ENCODE measurements around the gene REXO1. TPM values are rescaled to one million over a fixed set of nuclear protein-coding genes. Genes with fewer than 3 reads are reported as not detected.

Gene REXO1
- total and polyA plus RNA-seq, 5 experiments from 2014 or later: 2.7 to 86.2 (median 6.8) TPM

DNA sequence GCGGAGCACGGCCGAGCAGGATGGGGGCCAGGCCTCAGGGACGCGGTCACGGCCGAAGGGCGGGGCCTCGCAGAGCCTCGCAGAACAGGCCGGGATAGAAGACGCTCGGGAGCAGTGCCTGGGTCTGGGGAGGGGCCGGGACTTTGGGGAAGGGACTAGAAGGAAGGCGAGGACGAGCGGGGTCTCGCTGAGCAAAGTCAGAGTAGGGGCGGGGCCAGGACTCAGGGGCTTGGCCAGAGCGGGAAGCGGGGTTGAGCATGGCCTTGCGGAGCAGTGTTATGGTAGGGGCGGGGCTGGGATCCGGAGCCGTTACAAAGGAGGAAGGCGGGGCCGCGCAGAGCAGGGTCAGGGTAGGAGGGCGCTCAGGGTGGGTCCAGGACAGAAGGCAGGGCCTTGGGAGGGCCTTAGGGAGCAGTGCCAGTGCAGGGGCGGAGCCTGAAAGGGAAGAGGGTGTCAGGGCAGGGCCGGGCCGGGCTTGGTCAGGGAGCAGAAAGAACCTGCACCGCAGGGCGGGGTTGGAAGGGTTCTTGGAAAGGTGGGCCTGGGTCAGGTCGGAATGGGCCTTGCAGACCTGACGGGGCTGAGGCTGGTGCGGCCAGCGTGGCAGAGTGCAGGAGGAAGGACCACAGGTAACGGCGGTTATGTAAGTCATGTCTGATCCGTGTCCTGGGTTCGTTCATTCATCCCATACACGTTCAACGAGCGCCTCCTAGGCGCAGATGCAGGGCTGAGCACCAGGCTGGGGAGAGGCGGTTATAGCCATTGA, 35.7 kb downstream of the REXO1 start:
- POLR2A ChIA-PET: no interaction called here
- DNase-seq: peak; percentile 66 to 92 (median 78)
- peaks cover 0 to 14% (median 0%) of the 10 kb centered on the region in 3 donors for H3K36me3 Mint-ChIP-seq
- H3K4me3 Mint-ChIP-seq: peak overlapping the region; percentile 89 to 96 (median 94)
- peak overlapping the region; percentile 52 to 95 (median 91) for H3K27ac Mint-ChIP-seq
- H3K4me1 Mint-ChIP-seq: peaks cover 11 to 16% (median 13%) of the 10 kb centered on the region in 4 donors
- no peaks in the 10 kb centered on the region for H3K9me3 Mint-ChIP-seq
- no peaks in the 10 kb centered on the region for H3K27me3 Mint-ChIP-seq
- ATAC-seq: peak; percentile 78 to 80

DNA sequence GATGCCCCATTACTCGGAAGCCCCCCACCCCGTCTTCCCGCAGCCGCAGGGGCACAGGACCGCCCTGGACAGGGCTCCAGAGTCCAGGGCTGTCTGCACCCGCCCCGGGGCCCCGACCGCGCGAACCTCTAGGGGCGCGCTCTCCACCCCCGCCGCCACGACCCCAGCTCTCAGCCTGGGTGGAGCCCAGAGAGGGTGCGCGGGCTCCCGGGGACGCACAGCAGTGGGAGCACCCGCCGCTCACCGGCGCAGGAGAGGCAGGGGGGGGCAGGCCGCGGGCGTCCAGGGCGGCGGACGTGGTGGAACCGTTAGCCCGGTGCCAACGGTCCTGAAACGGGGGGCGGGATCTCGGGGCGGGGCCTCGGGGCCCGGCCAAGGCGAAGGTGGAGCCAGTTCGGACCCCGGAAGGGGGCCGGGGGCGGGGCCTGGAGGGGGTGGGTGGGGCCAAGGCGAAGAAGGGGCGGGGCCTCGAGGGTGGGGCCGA, 36.3 kb downstream of the REXO1 start, which contains the start of gene ATP8B3:
TSS of gene ATP8B3 (minus strand) at position 335 of the 484 bp plus-strand sequence. CDS start 540 bp downstream, outside the sequence.
- peaks cover 11 to 16% (median 13%) of the 10 kb centered on the region in 4 donors for H3K4me1 Mint-ChIP-seq
- peak in 6 of 10 donors; percentile 45 to 76 (median 68) for DNase-seq
- peak within 1 kb of the TSS; percentile 89 to 96 (median 94) for H3K4me3 Mint-ChIP-seq
- H3K27ac Mint-ChIP-seq: peak within 1 kb of the TSS; percentile 52 to 95 (median 91)
- peak; percentile 34 to 72 for ATAC-seq
- no peaks in the 10 kb centered on the region for H3K27me3 Mint-ChIP-seq
- POLR2A ChIA-PET: interaction anchor here (1.0 to 1.3 kb wide), 2 partner anchors 49 to 219 kb away, joined by 3 read pairs; partner anchors contain the start of gene MBD3
- peaks cover 0 to 14% (median 0%) of the 10 kb centered on the region in 3 donors for H3K36me3 Mint-ChIP-seq
- no peaks in the 10 kb centered on the region for H3K9me3 Mint-ChIP-seq

DNA sequence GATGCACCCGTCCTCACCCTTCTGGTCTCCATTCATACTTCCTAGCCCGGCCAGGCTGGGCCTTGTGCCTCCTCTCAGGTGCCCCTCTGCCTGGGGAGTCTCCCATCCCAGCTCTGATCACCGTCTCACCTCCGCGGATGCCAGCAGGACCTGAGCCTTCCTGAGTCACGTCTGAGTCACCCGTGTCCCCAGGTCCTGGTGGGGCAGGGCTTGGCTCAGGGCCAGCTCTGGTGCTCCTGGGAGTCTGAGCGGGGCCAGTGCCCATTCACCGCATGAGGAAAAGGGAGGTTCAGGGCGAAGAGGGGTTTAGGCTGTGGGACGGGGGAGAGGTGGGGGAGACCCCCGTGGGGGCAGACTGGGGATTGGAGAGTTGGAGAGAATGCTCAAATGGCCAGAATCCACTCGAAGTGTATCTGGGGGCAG, 36.8 kb downstream of the REXO1 start:
- H3K4me1 Mint-ChIP-seq: peaks cover 11 to 16% (median 13%) of the 10 kb centered on the region in 4 donors
- ATAC-seq: no peak
- peak overlapping the region in 5 of 10 donors; percentile 40 to 74 (median 50) for H3K27ac Mint-ChIP-seq
- peaks cover 0 to 9% (median 0%) of the 10 kb centered on the region in 3 donors for H3K36me3 Mint-ChIP-seq
- DNase-seq: peak in 3 of 10 donors; percentile 20 to 44 (median 29)
- H3K4me3 Mint-ChIP-seq: peak overlapping the region; percentile 15 to 91 (median 75)
- no peaks in the 10 kb centered on the region for H3K27me3 Mint-ChIP-seq
- POLR2A ChIA-PET: interaction anchor here (1.0 to 1.3 kb wide), 2 partner anchors 49 to 219 kb away, joined by 3 read pairs; partner anchors contain the start of gene MBD3
- H3K9me3 Mint-ChIP-seq: no peaks in the 10 kb centered on the region

DNA sequence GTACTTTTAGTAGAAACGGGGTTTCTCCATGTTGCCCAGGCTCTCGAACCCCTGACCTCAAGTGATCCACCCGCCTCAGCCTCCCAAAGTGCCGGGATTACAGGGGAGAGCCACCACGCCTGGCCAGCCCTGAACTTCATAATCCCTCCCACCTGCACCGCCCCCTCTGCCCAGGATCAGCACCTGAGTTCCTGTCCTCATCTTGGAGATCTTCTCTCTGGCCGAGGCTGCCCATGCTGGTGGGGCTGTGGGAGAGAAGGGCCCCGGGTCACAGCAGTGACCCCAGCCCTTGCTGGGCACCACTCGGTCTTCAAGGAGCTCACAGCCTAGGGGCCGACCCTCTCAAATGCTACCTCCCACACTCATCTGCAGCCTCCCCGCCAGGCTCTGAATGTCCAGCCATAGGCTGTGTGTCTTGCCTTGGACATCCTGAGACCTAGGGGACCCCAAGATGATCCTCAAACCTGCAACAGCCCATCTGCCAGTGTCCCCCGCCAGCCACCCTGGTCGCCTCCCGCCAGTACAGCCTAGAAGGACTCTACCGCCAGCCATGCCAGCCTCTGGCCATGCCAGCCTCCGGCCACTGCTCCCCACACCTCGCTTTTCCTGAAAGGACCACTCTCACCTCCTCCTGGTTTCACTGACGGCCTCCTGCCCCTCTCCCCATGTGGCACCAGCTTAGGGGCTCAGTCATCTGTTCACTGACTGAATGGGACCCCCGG, 37.7 kb downstream of the REXO1 start:
- H3K27me3 Mint-ChIP-seq: no peaks in the 10 kb centered on the region
- ATAC-seq (no peak), DNase-seq (no peak)
- H3K4me3 Mint-ChIP-seq: peak overlapping the region in 8 of 10 donors; percentile 22 to 91 (median 58)
- H3K36me3 Mint-ChIP-seq: peaks cover 0 to 4% (median 0%) of the 10 kb centered on the region in 3 donors
- peak overlapping the region in 2 of 10 donors; percentile 46 to 67 for H3K27ac Mint-ChIP-seq
- H3K4me1 Mint-ChIP-seq: peaks cover 11 to 16% (median 13%) of the 10 kb centered on the region in 4 donors
- no peaks in the 10 kb centered on the region for H3K9me3 Mint-ChIP-seq
- POLR2A ChIA-PET: interaction anchor here (1.3 kb wide), 1 partner anchor 218 kb away, joined by 3 read pairs; the partner anchor contains the start of gene MBD3

DNA sequence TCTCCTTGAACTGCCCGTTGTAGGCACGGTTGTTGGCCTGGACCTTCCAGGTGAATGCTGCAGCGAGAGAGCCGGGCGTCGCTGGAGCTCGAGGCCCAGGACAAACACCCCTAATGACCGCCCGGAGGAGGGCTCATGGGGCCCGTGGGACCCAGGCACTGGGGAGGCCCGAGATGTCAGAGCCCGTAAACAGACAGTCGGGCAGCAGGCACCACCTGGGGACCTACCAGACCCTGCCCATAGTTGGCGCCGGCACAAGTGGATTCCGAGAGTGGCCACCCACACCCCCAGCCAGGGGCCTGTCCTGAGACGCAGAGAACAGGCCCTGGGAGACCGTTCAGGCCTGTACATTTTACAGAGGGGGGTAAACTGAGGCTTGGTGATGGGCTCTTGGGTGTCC, 38.6 kb downstream of the REXO1 start:
- no peaks in the 10 kb centered on the region for H3K9me3 Mint-ChIP-seq
- H3K4me1 Mint-ChIP-seq: peaks cover 11 to 16% (median 13%) of the 10 kb centered on the region in 4 donors
- H3K27me3 Mint-ChIP-seq: no peaks in the 10 kb centered on the region
- no peak overlapping the region for H3K27ac Mint-ChIP-seq
- DNase-seq: no peak
- POLR2A ChIA-PET: no interaction called here
- no peaks in the 10 kb centered on the region for H3K36me3 Mint-ChIP-seq
- ATAC-seq: no peak
- H3K4me3 Mint-ChIP-seq: peak overlapping the region in 1 of 10 donors; percentile 29

DNA sequence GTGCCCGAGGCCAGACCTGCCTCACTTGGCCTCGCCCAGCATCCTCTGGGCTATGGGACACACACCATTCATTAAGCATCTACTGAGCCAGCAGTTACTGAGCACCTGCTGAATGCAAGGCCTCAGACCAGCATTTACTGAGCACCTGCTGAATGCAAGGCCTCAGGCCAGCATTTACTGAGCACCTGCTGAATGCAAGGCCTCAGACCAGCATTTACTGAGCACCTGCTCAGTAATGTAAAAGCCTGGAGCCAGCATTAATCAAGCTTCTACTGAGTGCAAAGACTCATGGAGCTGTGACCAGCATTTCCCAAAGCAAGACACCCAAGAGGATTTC, 39.9 kb downstream of the REXO1 start:
- POLR2A ChIA-PET: interaction anchor here (0.6 kb wide), 1 partner anchor 169 kb away, joined by 6 read pairs; no protein-coding TSS in a partner anchor
- peaks cover 11 to 16% (median 12%) of the 10 kb centered on the region in 4 donors for H3K4me1 Mint-ChIP-seq
- H3K9me3 Mint-ChIP-seq: no peaks in the 10 kb centered on the region
- no peak overlapping the region for H3K27ac Mint-ChIP-seq
- no peaks in the 10 kb centered on the region for H3K27me3 Mint-ChIP-seq
- H3K36me3 Mint-ChIP-seq: no peaks in the 10 kb centered on the region
- DNase-seq (no peak), ATAC-seq (no peak)
- H3K4me3 Mint-ChIP-seq: no peak overlapping the region

DNA sequence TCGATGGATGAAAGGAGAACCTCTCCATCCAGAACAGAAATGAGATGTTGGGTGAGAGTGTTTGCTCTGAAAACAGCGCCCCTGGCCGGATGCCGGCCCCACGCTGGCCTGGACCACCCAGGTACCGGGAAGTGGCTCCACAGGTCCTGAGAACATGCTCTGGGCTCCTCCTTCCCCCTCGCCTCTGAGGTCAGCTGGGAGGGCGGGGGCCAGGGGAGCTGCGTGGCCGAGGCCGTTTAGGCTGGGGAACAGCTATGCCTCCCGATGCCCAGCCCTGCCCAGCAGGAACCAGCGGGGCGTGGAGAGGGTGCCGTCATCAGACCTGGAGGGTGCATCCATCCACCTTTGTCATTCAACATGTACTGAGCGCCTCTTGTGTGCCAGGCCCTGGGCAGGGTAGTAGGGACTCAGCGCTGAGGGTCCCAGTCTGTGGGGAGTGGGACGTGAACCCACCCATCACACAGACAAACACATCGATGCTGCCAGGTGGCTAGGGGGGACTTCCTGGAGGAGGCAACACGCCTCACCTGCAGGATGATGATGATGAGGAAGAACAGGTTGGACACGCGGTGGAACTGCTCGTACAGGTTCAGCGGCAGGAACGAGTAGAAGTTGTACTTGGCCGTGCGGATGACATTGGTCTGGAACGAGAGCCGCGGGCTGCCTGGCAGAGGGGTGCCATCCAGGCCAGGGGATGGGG, 40.4 kb downstream of the REXO1 start:
- Mint-ChIP-seq H3K4me3 (no peak overlapping the region), H3K9me3 (no peaks in the 10 kb centered on the region), H3K27me3 (no peaks in the 10 kb centered on the region), H3K36me3 (no peaks in the 10 kb centered on the region), H3K4me1 (peaks cover 7 to 12% (median 8%) of the 10 kb centered on the region in 4 donors), H3K27ac (no peak overlapping the region)
- no peak for ATAC-seq
- DNase-seq: peak in 1 of 10 donors; percentile 57
- POLR2A ChIA-PET: interaction anchor here (0.6 kb wide), 1 partner anchor 169 kb away, joined by 6 read pairs; no protein-coding TSS in a partner anchor

DNA sequence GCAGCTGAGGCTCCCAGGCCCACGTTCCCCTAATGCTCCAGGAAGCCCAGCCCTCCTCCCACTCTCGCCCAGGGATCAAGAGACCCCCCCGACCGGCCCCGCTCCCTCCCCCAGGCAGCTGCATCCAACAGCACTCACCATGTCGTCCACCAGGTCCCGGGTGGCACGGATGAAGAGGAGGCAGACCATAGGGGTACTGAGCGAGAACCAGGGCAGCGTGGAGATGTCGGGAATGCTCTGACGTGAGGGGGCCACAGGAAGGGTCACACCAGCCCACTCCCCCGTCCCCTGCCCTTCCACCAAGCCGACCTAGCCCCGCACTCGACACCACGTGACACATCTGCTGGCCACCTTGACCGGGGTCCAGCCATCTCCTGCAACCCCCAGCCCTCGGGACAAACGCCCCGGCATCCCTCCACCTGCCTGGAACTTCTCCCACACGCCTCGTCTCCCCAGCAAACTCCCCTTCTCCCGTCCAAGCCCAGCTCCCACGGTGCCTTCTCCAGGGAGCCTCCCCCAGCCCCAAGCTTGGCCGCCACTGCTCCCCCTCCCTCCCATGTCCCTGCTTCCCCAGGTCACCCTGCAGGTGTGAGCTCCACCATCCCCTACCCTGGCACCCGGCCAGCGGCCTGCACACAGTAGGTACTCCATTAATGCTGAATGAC, 41.1 kb downstream of the REXO1 start:
- ATAC-seq (no peak), DNase-seq (peak in 1 of 10 donors; percentile 60)
- POLR2A ChIA-PET: interaction anchor here (0.6 kb wide), 1 partner anchor 8 kb away, joined by 3 read pairs; no protein-coding TSS in a partner anchor
- no peaks in the 10 kb centered on the region for H3K9me3 Mint-ChIP-seq
- no peaks in the 10 kb centered on the region for H3K27me3 Mint-ChIP-seq
- H3K36me3 Mint-ChIP-seq: no peaks in the 10 kb centered on the region
- H3K27ac Mint-ChIP-seq: peak overlapping the region in 1 of 10 donors; percentile 15
- H3K4me3 Mint-ChIP-seq: no peak overlapping the region
- peaks cover under 1 to 6% (median 3%) of the 10 kb centered on the region in 4 donors for H3K4me1 Mint-ChIP-seq

DNA sequence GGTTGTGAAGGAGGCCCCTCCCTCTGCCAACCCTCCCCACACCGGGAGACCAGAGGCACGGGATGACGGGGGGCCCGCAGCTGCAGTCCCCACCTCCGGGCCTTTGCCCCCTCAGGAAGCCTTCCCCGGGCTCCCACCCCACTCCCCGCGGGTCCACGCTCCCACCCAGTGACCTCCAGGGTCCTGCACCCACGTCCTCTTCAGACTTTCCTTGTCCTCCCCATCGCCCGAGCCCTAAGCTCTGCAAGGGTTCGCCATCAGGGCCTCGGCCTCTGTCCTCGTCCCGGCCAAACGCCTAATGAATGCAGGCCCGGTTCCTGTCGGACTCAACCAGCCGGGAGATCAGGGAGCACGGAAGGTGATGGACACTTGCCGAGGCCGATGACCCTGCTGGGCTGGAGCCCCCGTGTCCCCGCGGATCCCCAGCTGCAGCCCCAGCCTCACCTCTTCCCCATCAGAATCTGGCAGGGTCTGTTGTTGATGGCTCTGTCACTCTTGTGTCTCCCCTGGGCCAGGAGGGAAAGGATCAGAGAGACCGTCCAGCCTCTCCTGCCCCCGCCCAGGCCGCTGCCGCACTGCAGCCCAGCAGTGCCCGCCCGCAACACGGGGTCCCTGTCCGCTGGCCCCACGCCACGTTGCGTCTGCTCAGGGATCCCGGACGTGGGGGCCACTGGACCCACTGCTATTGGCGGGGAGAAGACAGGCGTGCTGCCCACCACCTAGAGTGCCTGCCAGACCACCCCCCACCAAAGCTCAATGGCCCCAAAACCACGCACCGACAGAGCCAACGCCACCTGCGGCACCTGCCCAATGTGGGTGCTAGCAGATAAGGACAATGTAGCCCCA, 41.9 kb downstream of the REXO1 start:
- Mint-ChIP-seq H3K27ac (no peak overlapping the region), H3K36me3 (no peaks in the 10 kb centered on the region), H3K27me3 (no peaks in the 10 kb centered on the region), H3K4me1 (peaks cover 0 to 2% (median 2%) of the 10 kb centered on the region in 4 donors), H3K9me3 (no peaks in the 10 kb centered on the region), H3K4me3 (no peak overlapping the region)
- POLR2A ChIA-PET: interaction anchor here (0.6 kb wide), 1 partner anchor 8 kb away, joined by 3 read pairs; no protein-coding TSS in a partner anchor
- ATAC-seq (no peak), DNase-seq (no peak)

DNA sequence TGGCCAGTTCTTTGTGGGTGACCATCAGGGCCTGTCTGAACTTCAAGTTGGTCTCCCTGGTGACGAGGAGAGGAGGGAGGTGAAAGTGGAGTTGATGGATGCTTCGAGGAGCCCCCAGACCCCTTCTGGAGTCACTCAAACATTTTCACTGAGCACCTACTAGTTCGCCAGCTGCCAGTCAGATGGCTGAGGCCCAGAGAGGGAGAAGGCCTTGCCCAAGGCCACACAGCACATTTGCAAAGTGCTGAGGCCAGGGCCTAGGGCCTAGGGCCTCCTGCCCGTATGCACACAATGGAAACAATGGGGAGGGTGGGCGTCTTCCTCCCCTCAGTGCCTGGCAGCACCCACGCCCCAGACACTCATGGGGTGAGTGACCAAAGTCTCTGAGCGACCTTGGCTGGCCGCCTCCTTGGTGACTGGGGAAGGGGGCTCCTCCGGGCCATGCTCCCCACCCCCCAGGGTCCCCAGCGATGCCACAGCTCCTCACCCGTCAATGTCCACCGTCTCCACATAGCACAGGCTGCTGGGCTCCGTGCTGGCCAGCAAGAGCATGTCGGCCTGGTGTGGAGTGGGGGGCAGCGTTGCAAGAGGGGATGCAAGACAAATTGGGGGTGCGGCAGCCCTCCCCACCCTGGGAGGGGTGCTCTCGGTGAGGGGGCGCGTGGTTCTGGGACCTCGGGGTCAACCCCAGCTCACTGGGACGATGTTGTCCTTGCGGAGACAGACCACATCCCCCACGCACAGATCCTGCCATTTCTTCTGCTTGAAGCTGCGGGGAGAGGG, 42.7 kb downstream of the REXO1 start:
- DNase-seq (no peak), ATAC-seq (no peak)
- Mint-ChIP-seq H3K4me3 (no peak overlapping the region), H3K27ac (no peak overlapping the region), H3K9me3 (no peaks in the 10 kb centered on the region), H3K4me1 (no peaks in the 10 kb centered on the region), H3K27me3 (no peaks in the 10 kb centered on the region), H3K36me3 (no peaks in the 10 kb centered on the region)
- POLR2A ChIA-PET: no interaction called here

Measured in naive thymus-derived CD8-positive, alpha-beta T cell (primary cell).